GM12878 (cell line): ENCODE results near the gene MRPS18A. TPM values are rescaled to one million over a fixed set of nuclear protein-coding genes. Genes with fewer than 3 reads are reported as not detected.

Experiments used
- ATAC-seq: fragments of 200-7000 bp; cut with Tn5 transposase; 3 replicates; pipeline ENCODE4 v1.9.1; 2020; ENCODE audit warnings: mild to moderate bottlenecking, moderate library complexity
- BruUV-seq: library from RNA; stranded (reverse); fragments of 400-500 nt; replicated peaks from 2 replicates; lab custom pipeline; 2021; lab: Mats Ljungman, UMichigan
- CTCF ChIA-PET: fragments of 300-600 bp; sonication (Branson Sonifier 250); formaldehyde crosslinking; extraction: SDS; loops from one replicate; lab custom pipeline; 2021; ENCODE audit warnings: inconsistent platforms; lab: Yijun Ruan, JAX
- POLR2A ChIA-PET: fragments of 350-600 bp; formaldehyde crosslinking; extraction: SDS; loops from one replicate; lab custom pipeline; 2021; ENCODE audit warnings: inconsistent platforms; lab: Charles Lee
- RAD21 ChIA-PET: fragments of 300-600 bp; sonication (Branson Sonifier 250); formaldehyde crosslinking; loops from one replicate; lab custom pipeline; 2023; ENCODE audit warnings: antibody characterized with exemption; ENCODE audit not compliant: unreplicated experiment; lab: Charles Lee
- SMC1A ChIA-PET: fragments of 300-600 bp; sonication (Branson Sonifier 250); formaldehyde crosslinking; loops from one replicate; lab custom pipeline; 2023; ENCODE audit not compliant: unreplicated experiment, uncharacterized antibody; lab: Charles Lee
- DNase-seq: peaks from one replicate; pipeline ENCODE4 v3.0.0-alpha.2; 2011; ENCODE audit warnings: low read depth, low spot score
- FAIRE-seq: peaks from 3 replicates; lab custom pipeline; 2011; peaks lifted over from hg19 to GRCh38; lab: Jason Lieb, UNC
- H2AFZ ChIP-seq: 2 replicates; pipeline ENCODE4 v1.6.0; 2011; ENCODE audit warnings: low read depth, low read length, control low read depth; ENCODE audit not compliant: control insufficient read depth
- H3K27ac ChIP-seq: 2 replicates; pipeline ENCODE4 v1.5.1; 2011; ENCODE audit warnings: control low read depth; ENCODE audit not compliant: control insufficient read depth, insufficient read depth
- H3K27me3 ChIP-seq, 2 experiments: replicated peaks in 1 of 2; 2 replicates each; pipeline versions ENCODE4 v1.6.0 to v1.6.1; 2011; ENCODE audit warnings: low read length in 1 of 2; ENCODE audit not compliant: control insufficient read depth in 2 of 2, insufficient read depth in 2 of 2
- H3K36me3 ChIP-seq, 2 experiments: 2 replicates each; pipeline ENCODE4 v1.5.1; 2011; ENCODE audit warnings: low read length in 1 of 2; ENCODE audit not compliant: control insufficient read depth in 2 of 2, insufficient read depth in 2 of 2
- H3K4me1 ChIP-seq: 2 replicates; pipeline ENCODE4 v1.6.1; 2011; ENCODE audit warnings: mild to moderate bottlenecking, low read length, moderate library complexity, mixed read lengths; ENCODE audit not compliant: control insufficient read depth, insufficient read depth
- H3K4me2 ChIP-seq: 2 replicates; pipeline ENCODE4 v1.6.0; 2011; ENCODE audit warnings: control low read depth; ENCODE audit not compliant: control insufficient read depth, insufficient read depth
- H3K4me3 ChIP-seq: fragments of 200-600 bp; sonication (generic); 2 replicates; pipeline ENCODE4 v1.5.1; 2016
- H3K79me2 ChIP-seq: 2 replicates; pipeline ENCODE4 v1.6.0; 2011; ENCODE audit warnings: low read length; ENCODE audit not compliant: control insufficient read depth, insufficient read depth
- H3K9ac ChIP-seq: 2 replicates; pipeline ENCODE4 v1.8.0; 2011; ENCODE audit warnings: low read length, control low read depth, mixed read lengths; ENCODE audit not compliant: control insufficient read depth, insufficient read depth
- H3K9me3 ChIP-seq: replicated peaks from 3 replicates; pipeline ENCODE4 v1.5.1; 2011; ENCODE audit warnings: mild to moderate bottlenecking, low read length; ENCODE audit not compliant: control insufficient read depth, insufficient read depth
- H4K20me1 ChIP-seq: 2 replicates; pipeline ENCODE4 v1.6.0; 2011; ENCODE audit not compliant: control insufficient read depth, insufficient read depth
- KDM1A ChIP-seq: fragments of 200-600 bp; sonication (generic); IDR thresholded peaks from 2 replicates; pipeline ENCODE4 v1.6.1; 2016; ENCODE audit warnings: borderline replicate concordance
- SMAD1 ChIP-seq: fragments of 450-650 bp; IDR thresholded peaks from 2 replicates; pipeline ENCODE4 v1.6.1; 2018; ENCODE audit warnings: mild to moderate bottlenecking, low read depth; ENCODE audit not compliant: partially characterized antibody
- SMC3 ChIP-seq: IDR thresholded peaks from 2 replicates; pipeline ENCODE4 v1.6.1; 2011; ENCODE audit warnings: low read length, improper control_type of control experiment, borderline replicate concordance
- WGBS: methylation state at CpG from one replicate; pipeline ENCODE4 v1.1.6; 2016; ENCODE audit warnings: low lambda C conversion rate; ENCODE audit not compliant: insufficient replicate concordance, insufficient coverage; ENCODE audit errors: missing lambda C conversion rate; 5-methylcytosine and 5-hydroxymethylcytosine counted together
- in situ Hi-C: fragments of 300-500 bp; cut with MboI; formaldehyde crosslinking; loops from 9 replicates; pipeline ENCODE4 v1.14.3; 2018; ENCODE audit warnings: mixed read lengths
- intact Hi-C: fragments of 100-400 bp; cut with micrococcal nuclease; formaldehyde crosslinking; loops from one replicate; pipeline ENCODE4 v1.14.2; 2022; ENCODE audit not compliant: unreplicated experiment
- polyA plus RNA-seq, 11 experiments: library from polyadenylated mRNA; depleted of rRNA in 4 of 11; unstranded in 6 of 11; stranded (reverse) in 5 of 11; fragments of >200 nt; fragmentation: Nextera tagmentation in 4 of 11; fragmentation: Illumina TruSeq in 1 of 11; extraction: Ambion mirVana in 4 of 11; extraction: Trizol in 1 of 11; gene quantifications; 1 replicate in 1 of 11; 2 replicates in 10 of 11; pipeline versions ENCODE4 v1.2.1 to v1.2.3, GENCODE V29; 2011 to 2016; ENCODE audit warnings: inconsistent platforms in 2 of 11, missing spikeins in 2 of 11, low read depth in 1 of 11
- total RNA-seq, 4 experiments: library from RNA; depleted of rRNA in 3 of 4; stranded (reverse); fragments of >200 nt in 3 of 4; fragmentation: Illumina TruSeq in 1 of 4; extraction: Trizol in 1 of 4; gene quantifications; 2 replicates each; pipeline versions ENCODE4 v1.2.1 to v1.2.3, GENCODE V29; 2013 to 2021

The MRPS18A gene
- total and polyA plus RNA-seq, 10 of the 15 experiments (the other 5 are each of a cell fraction or from before 2014, with no cell fraction given) = 66.3 to 158 (median 98.7) TPM

GRCh38 chr6:43736211-43736786 is 48.7 kb upstream of the MRPS18A start (continued):
- TF ChIP-seq SMAD1 = no peak
- TF ChIP-seq SMC3 = no peak

GRCh38 chr6:43735642-43736199 is 48.1 kb upstream of the MRPS18A start:
- Histone ChIP-seq H3K9me3 (peaks cover 3% of the 10 kb centered on the region), H3K79me2 (no peaks in the 10 kb centered on the region), H3K4me3 (no peak overlapping the region), H4K20me1 (no peaks in the 10 kb centered on the region), H3K4me1 (peaks cover 19% of the 10 kb centered on the region), H2AFZ (no peak overlapping the region), H3K9ac (no peak overlapping the region), H3K4me2 (no peak overlapping the region), H3K27ac (no peak overlapping the region), H3K27me3 (no peaks in the 10 kb centered on the region), H3K36me3 (no peaks in the 10 kb centered on the region)
- ChIA-PET SMC1A (interaction anchor here (0.7 to 1.0 kb wide), 3 partner anchors 11 to 27 kb away, joined by 3 to 4 read pairs (median 3); no protein-coding TSS in a partner anchor), RAD21 (interaction anchor here (1.0 to 2.1 kb wide), 2 partner anchors 11 to 34 kb away, joined by 4 to 13 read pairs; partner anchors contain the start of gene VEGFA), CTCF (interaction anchor here (1.4 to 1.7 kb wide), 3 partner anchors 11 to 68 kb away, joined by 3 to 6 read pairs (median 3); no protein-coding TSS in a partner anchor), POLR2A (no interaction called here)
- no peak for TF ChIP-seq KDM1A
- FAIRE-seq = no peak
- 50% methylated on average over 2 of the region's 2 CpGs for WGBS
- ATAC-seq = no peak
- DNase-seq = no peak
- BruUV-seq = no TSS peak
- intact Hi-C loops (no loop called here), in situ Hi-C loops (no loop called here)
